Esophagus (tissue), 2 donors: ENCODE measurements around the gene RAP2B. TPM values are rescaled to one million over a fixed set of nuclear protein-coding genes. Genes with fewer than 3 reads are reported as not detected.
"Not testable (repeated sequence)": the region's sequence is repeated elsewhere in the genome, so short reads cannot be mapped to it uniquely, and the experiment has no call there.

ENCODE experiments used
- H3K27ac ChIP-seq, 2 donors: one replicate each; pipeline ENCODE4 v1.5.1; 2013; ENCODE audit warnings: low read depth in 2 of 2, mild to moderate bottlenecking in 2 of 2, inconsistent platforms in 1 of 2, low read length in 1 of 2, moderate library complexity in 1 of 2
- H3K27me3 ChIP-seq, 2 donors: one replicate each; pipeline ENCODE4 v1.6.1; 2013; ENCODE audit warnings: low read length in 2 of 2, control low read depth in 1 of 2, mild to moderate bottlenecking in 1 of 2; ENCODE audit not compliant: insufficient read depth in 2 of 2, control insufficient read depth in 1 of 2
- H3K36me3 ChIP-seq, 2 donors: one replicate each; pipeline ENCODE4 v1.6.1; 2013; ENCODE audit warnings: low read length in 1 of 2; ENCODE audit not compliant: control insufficient read depth in 2 of 2, insufficient read depth in 2 of 2
- H3K4me1 ChIP-seq, 2 donors: one replicate each; pipeline ENCODE4 v1.6.1; 2013; ENCODE audit warnings: low read length in 1 of 2; ENCODE audit not compliant: control insufficient read depth in 2 of 2, insufficient read depth in 2 of 2
- H3K4me3 ChIP-seq, 2 donors: one replicate each; pipeline ENCODE4 v1.5.1; 2013; ENCODE audit warnings: low read length in 2 of 2, mild to moderate bottlenecking in 2 of 2, low read depth in 1 of 2, moderate library complexity in 1 of 2
- H3K9me3 ChIP-seq, 2 donors: one replicate each; pipeline ENCODE4 v1.6.1; 2013; ENCODE audit warnings: mild to moderate bottlenecking in 2 of 2, low read depth in 1 of 2, low read length in 1 of 2, moderate library complexity in 1 of 2; ENCODE audit not compliant: control insufficient read depth in 2 of 2, insufficient read depth in 1 of 2
- WGBS, 2 donors: extraction: QIAGEN DNeasy Blood & Tissue Kit; methylation state at CpG; one replicate each; pipeline ENCODE4 v1.1.7; 2013; 5-methylcytosine and 5-hydroxymethylcytosine counted together
- polyA plus RNA-seq, 2 donors: library from polyadenylated mRNA; stranded (reverse); fragments of 200-250 nt; gene quantifications; one replicate each; pipeline ENCODE4 v1.2.3, GENCODE V29; 2013
- donor health status: healthy with polysubstance abuse.
- donor health status: Bipolar disorder and iron deficiency.

Gene RAP2B
- polyA plus RNA-seq, 2 donors: 10.4 to 13.7 TPM

DNA sequence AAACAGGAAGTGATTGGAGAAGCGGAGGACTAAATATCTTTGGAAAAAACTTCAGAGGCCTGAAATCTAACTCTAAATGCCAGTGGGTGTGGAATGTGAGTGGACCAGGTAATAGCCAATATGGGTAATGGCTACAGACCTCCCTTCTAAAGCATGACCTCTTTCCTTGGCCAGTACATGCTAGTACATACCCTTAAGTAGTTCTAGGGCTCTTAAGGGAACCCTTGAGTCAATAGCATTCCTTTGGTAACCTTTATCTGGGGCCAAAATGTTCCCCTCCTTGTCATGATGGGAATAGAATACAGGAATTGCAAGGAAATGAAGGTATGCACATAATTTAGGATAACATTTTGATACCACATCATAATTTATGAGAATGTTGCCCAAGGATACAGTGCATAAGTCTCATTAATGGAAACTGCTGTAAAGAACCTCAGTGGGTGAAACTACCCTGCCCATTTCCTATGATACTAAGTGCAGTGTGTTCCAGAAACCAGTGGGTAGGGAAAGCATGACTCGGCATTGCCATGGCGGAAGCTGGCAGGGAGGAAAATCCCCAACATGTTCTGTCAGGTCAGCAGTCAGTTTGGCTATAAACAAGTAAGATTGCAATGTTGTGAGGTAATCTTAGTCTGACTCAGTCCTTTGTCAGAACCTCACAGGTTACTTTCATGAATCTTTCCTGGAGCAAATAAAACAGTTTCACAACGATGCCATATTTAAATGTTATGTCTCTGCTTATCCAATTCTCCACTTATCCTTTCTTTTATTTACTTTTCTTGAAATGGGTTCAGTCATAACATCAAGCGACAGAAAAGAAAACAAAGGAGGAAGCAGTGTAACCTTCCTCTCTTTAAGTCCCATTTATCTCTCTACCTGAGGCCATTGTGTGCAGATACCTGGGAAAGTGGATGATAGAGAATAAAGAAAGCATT is 23.5 kb upstream of the RAP2B start:
- H3K4me1 ChIP-seq: no peaks in the 10 kb centered on the region
- peak overlapping the region; percentile 90 to 95 for H3K27ac ChIP-seq
- no peak overlapping the region for H3K4me3 ChIP-seq
- H3K36me3 ChIP-seq: no peaks in the 10 kb centered on the region
- no peaks in the 10 kb centered on the region for H3K27me3 ChIP-seq
- 28 to 29% methylated on average over 5 of the region's 5 CpGs for WGBS, 2 donors
- no peaks in the 10 kb centered on the region for H3K9me3 ChIP-seq

DNA sequence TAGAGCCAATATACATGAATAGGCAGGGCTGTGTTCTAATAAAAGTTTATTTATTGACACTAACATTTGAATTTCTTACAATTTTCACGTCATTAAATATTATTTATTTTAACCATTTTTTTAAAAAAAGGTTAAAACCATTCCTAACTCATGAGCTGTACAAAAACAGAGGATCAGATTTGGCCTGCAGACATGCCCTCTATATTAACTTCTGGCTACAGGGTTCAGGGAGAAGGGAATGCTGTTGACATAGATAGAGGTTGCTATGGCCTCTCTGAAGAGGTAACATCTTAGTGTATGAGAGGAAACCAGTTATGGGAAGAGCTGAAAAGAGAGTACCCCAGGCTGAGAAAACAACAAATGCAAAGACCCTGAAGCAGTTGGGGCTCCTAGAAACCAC is 19.1 kb upstream of the RAP2B start:
- no peak overlapping the region for H3K4me3 ChIP-seq
- H3K4me1 ChIP-seq: no peaks in the 10 kb centered on the region
- H3K36me3 ChIP-seq: no peaks in the 10 kb centered on the region
- no peaks in the 10 kb centered on the region for H3K27me3 ChIP-seq
- H3K9me3 ChIP-seq: no peaks in the 10 kb centered on the region
- WGBS, 2 donors: 62 to 63% methylated on average over 1 of the region's 1 CpG
- H3K27ac ChIP-seq: no peak overlapping the region

DNA sequence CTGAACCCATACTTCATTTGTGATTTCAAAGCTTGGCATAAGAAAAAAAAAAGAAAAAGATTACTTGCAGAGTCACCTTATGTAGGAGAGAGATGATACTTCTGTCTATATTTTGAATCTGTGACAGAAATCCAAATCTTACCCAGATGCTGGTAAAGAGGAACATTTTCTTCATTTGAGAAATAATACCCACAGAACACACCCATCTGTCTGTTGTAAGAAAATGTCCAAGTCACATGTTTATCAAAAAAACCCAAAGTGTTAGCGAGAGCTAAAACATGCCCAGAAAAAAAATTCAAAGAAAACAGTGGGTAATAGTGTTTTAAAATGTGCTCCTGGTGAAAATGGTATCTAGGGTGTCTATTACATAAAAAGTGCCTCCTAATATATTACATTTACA is 18.0 kb upstream of the RAP2B start:
- no peak overlapping the region for H3K4me3 ChIP-seq
- WGBS, 2 donors: 86 to 88% methylated on average over 1 of the region's 1 CpG
- no peaks in the 10 kb centered on the region for H3K9me3 ChIP-seq
- no peak overlapping the region for H3K27ac ChIP-seq
- no peaks in the 10 kb centered on the region for H3K36me3 ChIP-seq
- H3K27me3 ChIP-seq: no peaks in the 10 kb centered on the region
- no peaks in the 10 kb centered on the region for H3K4me1 ChIP-seq

DNA sequence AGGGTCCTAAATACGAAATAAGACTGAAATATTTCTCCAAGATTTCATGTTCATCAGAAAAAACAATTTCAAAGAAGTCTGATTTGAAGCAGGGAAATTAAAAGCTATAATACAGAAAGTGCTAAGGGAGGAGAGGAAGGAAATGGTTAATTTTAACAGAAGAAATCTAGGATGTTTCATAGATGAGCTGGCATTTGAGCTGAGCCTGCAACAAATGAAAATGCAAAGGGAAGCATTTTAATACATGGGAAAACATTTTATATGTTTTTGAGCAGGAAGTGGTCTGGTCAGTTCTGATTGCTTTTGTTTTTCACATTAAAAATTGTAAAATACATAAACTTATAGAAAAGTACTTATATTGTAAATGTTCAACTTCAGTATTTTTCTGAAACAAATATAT is 17.2 kb upstream of the RAP2B start:
- Histone ChIP-seq H3K4me3 (no peak overlapping the region), H3K9me3 (no peaks in the 10 kb centered on the region), H3K27ac (no peak overlapping the region), H3K27me3 (no peaks in the 10 kb centered on the region), H3K4me1 (no peaks in the 10 kb centered on the region), H3K36me3 (no peaks in the 10 kb centered on the region)
- 89 to 93% methylated on average over 1 of the region's 1 CpG for WGBS, 2 donors

DNA sequence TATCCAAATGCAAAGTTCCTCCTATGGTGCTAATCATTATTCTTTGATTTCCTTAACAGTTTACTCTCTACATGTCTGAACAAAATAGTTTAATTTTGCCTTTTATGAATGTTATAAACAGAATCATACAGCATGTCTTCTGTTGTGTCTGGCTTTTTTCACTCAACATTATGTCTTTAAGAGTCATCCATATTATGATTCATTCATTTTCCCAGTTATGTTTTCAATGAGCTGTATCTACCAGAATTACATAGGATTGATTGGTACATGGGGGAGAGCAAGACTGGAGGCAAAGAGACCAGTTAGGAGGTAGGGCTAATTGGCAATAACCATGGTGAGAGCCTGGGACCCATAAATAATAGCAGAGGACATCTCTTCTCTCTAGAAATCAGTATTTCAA is 16.6 kb upstream of the RAP2B start:
- Histone ChIP-seq H3K9me3 (no peaks in the 10 kb centered on the region), H3K4me1 (no peaks in the 10 kb centered on the region), H3K27ac (no peak overlapping the region)

DNA sequence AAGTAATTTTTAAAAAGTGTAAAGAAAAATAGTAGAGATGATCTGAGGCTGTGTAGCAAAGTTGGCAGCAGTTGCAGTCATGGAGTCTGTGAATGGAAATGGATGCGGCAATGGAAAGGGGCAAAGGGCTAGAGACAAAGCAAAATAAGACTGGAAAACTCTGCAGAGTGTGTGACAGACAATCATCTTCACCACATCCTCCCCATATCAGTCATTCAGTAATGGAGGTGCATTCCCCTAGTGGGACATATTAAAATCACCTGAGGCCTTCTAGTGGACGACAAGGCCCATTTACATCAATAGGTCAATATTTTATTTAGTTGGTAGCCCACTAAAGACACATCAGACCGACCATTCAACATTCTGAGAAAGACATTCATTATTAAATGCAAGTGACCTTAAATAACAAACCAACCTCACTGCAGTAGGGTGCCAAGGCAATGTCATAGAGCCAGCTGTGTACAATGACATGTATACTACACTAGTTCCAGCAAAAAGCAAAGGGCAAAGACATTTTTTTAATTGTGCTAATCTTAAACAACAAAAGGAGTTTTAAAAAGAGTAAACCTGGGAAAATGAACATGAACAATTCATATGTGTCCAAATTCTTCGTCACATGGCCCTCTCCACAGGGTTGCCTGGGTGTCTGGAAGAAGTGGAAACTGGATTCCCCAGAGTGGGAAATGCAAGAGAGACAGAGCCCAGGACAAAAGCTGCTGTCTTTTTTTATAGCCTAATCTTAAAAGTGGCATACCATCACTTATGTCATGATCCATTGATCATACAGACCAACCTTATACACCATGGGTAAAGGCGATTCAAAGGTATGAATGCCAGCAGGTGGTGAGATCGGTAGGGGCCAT is 15.6 kb upstream of the RAP2B start:
- no peaks in the 10 kb centered on the region for H3K4me1 ChIP-seq
- no peak overlapping the region for H3K4me3 ChIP-seq
- H3K27ac ChIP-seq: no peak overlapping the region
- no peaks in the 10 kb centered on the region for H3K36me3 ChIP-seq
- no peaks in the 10 kb centered on the region for H3K27me3 ChIP-seq
- WGBS, 2 donors: 90 to 94% methylated on average over 6 of the region's 6 CpGs
- H3K9me3 ChIP-seq: no peaks in the 10 kb centered on the region

More for the DNA sequence above, 16.6 kb upstream of the RAP2B start:
- no peak overlapping the region for H3K4me3 ChIP-seq
- no peaks in the 10 kb centered on the region for H3K27me3 ChIP-seq
- no peaks in the 10 kb centered on the region for H3K36me3 ChIP-seq

DNA sequence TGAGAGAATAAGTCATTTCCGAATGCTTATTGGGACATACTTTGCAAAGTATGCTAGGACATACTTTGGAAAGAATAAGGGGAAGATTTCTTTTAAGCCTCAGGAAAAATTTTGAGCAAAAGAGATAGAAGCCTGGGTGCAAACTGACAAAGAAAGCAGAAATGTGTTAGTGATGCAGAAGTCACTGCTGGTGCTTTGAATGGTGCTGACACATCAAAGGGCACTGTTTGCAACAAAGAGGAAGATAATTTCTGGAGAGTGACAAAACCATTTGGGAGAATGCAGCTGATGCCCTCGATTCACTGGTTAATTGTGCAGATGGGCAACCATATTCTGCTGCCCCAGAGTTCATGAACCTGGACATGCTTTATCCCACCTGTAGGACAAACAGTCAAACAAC is 11.0 kb upstream of the RAP2B start:
- no peaks in the 10 kb centered on the region for H3K9me3 ChIP-seq
- no peak overlapping the region for H3K27ac ChIP-seq
- no peaks in the 10 kb centered on the region for H3K4me1 ChIP-seq
- H3K36me3 ChIP-seq: no peaks in the 10 kb centered on the region
- H3K4me3 ChIP-seq: no peak overlapping the region
- 66 to 73% methylated on average over 2 of the region's 2 CpGs for WGBS, 2 donors
- no peaks in the 10 kb centered on the region for H3K27me3 ChIP-seq

GRCh38 chr3:153155786-153156185 is 6.2 kb upstream of the RAP2B start:
- H3K27me3 ChIP-seq, H3K9me3 ChIP-seq, H3K27ac ChIP-seq, H3K4me3 ChIP-seq, H3K36me3 ChIP-seq, H3K4me1 ChIP-seq: not testable (repeated sequence)
- WGBS, 2 donors: 97% methylated on average over 25 to 29 of the region's 29 CpGs

DNA sequence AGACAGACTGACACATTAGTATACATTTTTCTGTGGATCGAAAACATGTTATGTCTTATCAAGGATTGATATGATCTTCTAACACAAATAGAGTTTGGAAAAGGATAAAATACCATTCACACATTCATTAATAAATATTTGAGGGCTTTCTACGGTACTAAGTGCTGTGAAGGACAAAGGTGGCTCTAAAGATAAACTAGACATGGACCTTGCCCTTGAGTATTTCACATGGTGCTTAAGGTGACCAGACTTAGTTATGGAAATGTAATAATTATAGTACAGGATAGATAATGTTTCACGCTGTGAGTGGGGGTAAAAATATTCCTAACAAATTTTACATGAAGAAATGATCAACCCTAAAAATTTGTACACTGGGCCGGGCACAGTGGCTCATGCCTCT is 3.8 kb upstream of the RAP2B start:
- Histone ChIP-seq H3K36me3 (no peaks in the 10 kb centered on the region), H3K9me3 (no peaks in the 10 kb centered on the region), H3K4me3 (no peak overlapping the region), H3K27ac (no peak overlapping the region), H3K27me3 (no peaks in the 10 kb centered on the region), H3K4me1 (no peaks in the 10 kb centered on the region)
- WGBS, 2 donors: 75 to 94% methylated on average over 4 of the region's 4 CpGs
